Measurements from ENCODE around the gene CYTH1. TPM values are rescaled to one million over a fixed set of nuclear protein-coding genes. Genes with fewer than 3 reads are reported as not detected.
"Not testable (repeated sequence)": the region's sequence is repeated elsewhere in the genome, so short reads cannot be mapped to it uniquely, and the experiment has no call there.

The CYTH1 gene
- total and polyA plus RNA-seq, 4 donors: 15.4 to 32.1 (median 20.6) TPM

DNA sequence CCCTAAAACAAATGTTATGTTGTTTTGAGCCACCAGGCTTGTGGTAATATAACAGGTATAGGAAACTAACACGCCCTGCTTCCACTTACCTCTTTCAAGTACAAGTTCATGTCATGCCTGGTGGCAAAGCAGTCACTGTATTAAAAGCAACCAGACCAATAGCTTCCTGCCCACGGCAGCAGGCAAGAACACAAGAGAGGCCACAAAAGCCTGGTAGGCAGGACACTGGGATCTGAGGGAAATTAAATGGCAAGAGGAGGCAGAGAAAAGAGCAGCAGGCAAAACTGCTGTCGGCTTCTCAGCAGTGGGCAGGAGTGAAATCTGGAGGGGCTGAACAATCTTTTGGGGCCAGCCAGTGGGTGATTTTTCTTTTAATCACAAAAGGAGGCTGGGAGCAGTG lies 2.2 kb downstream of the CYTH1 start:
- DNase-seq (ENCODE audit: low spot score): no peak
- 55% methylated on average over 3 of the region's 3 CpGs for WGBS
- TF ChIP-seq FOXA1 (IDR thresholded peaks at IDR 0.05) (no peak), JUND (IDR thresholded peaks at IDR 0.05) (no peak), TAF1 (conservative IDR thresholded peaks at IDR 0.05) (no peak), NR2F2 (IDR thresholded peaks at IDR 0.05) (no peak), GABPA (IDR thresholded peaks at IDR 0.05 in 1 of 2, conservative IDR thresholded peaks at IDR 0.05 in 1 of 2) (no peak), RXRA (IDR thresholded peaks at IDR 0.05) (no peak), HNF4G (IDR thresholded peaks at IDR 0.05) (no peak), RAD21 (IDR thresholded peaks at IDR 0.05) (no peak), FOXA2 (IDR thresholded peaks at IDR 0.05) (no peak), SP1 (IDR thresholded peaks at IDR 0.05) (no peak), HNF4A (conservative IDR thresholded peaks at IDR 0.05) (no peak), YY1 (IDR thresholded peaks at IDR 0.05) (no peak)
- TF ChIP-seq, protein P1, sequence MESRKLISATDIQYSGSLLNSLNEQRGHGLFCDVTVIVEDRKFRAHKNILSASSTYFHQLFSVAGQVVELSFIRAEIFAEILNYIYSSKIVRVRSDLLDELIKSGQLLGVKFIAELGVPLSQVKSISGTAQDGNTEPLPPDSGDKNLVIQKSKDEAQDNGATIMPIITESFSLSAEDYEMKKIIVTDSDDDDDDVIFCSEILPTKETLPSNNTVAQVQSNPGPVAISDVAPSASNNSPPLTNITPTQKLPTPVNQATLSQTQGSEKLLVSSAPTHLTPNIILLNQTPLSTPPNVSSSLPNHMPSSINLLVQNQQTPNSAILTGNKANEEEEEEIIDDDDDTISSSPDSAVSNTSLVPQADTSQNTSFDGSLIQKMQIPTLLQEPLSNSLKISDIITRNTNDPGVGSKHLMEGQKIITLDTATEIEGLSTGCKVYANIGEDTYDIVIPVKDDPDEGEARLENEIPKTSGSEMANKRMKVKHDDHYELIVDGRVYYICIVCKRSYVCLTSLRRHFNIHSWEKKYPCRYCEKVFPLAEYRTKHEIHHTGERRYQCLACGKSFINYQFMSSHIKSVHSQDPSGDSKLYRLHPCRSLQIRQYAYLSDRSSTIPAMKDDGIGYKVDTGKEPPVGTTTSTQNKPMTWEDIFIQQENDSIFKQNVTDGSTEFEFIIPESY (IDR thresholded peaks at IDR 0.05): no peak
- TF ChIP-seq, protein P2, sequence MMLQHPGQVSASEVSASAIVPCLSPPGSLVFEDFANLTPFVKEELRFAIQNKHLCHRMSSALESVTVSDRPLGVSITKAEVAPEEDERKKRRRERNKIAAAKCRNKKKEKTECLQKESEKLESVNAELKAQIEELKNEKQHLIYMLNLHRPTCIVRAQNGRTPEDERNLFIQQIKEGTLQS (IDR thresholded peaks at IDR 0.05): no peak
- TF ChIP-seq, protein P3, sequence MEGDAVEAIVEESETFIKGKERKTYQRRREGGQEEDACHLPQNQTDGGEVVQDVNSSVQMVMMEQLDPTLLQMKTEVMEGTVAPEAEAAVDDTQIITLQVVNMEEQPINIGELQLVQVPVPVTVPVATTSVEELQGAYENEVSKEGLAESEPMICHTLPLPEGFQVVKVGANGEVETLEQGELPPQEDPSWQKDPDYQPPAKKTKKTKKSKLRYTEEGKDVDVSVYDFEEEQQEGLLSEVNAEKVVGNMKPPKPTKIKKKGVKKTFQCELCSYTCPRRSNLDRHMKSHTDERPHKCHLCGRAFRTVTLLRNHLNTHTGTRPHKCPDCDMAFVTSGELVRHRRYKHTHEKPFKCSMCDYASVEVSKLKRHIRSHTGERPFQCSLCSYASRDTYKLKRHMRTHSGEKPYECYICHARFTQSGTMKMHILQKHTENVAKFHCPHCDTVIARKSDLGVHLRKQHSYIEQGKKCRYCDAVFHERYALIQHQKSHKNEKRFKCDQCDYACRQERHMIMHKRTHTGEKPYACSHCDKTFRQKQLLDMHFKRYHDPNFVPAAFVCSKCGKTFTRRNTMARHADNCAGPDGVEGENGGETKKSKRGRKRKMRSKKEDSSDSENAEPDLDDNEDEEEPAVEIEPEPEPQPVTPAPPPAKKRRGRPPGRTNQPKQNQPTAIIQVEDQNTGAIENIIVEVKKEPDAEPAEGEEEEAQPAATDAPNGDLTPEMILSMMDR (IDR thresholded peaks at IDR 0.05; ENCODE audit: low read depth, low read length, missing input control): no peak
- H3K27me3 ChIP-seq (ENCODE audit: control insufficient read depth in 4 of 4, insufficient read depth in 4 of 4, low read length in 3 of 4): no peaks in the 10 kb centered on the region
- H3K4me1 ChIP-seq (ENCODE audit: control insufficient read depth in 4 of 4, insufficient read depth in 4 of 4, low read length in 3 of 4): peaks cover 0 to 27% (median 18%) of the 10 kb centered on the region in 4 donors
- H3K4me3 ChIP-seq (ENCODE audit: low read depth in 1 of 3, low read length in 3 of 3): no peak overlapping the region
- H3K9me3 ChIP-seq (ENCODE audit: control insufficient read depth in 4 of 4, low read length in 3 of 4): no peaks in the 10 kb centered on the region
- peak overlapping the region in 1 of 2 donors; percentile 66 for H3K9ac ChIP-seq (ENCODE audit: low read depth in 1 of 2, low read length in 2 of 2)
- H3K36me3 ChIP-seq (ENCODE audit: control insufficient read depth in 4 of 4, insufficient read depth in 3 of 4, low read depth in 1 of 4, low read length in 3 of 4): no peaks in the 10 kb centered on the region
- peak overlapping the region; percentile 59 to 93 for H3K27ac ChIP-seq (ENCODE audit: low read depth in 1 of 2, low read length in 2 of 2)

DNA sequence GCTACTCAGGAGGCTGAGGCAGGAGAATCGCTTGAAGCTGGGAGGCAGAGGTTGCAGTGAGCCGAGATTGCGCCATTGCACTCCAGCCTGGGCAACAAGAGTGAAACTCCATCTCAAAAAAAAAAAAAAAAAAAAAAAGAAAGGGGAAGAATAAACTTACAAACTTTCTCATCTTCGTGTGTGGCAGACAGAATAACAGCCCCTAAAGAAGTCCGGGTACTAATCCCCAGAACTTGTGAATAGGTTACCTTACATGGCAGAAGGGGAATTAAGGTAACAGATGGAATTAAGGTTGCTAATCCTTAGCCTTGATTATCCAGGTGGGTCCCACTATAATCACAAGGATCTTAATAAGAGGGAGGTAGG lies 2.8 kb downstream of the CYTH1 start:
- H3K4me1 ChIP-seq (ENCODE audit: control insufficient read depth in 4 of 4, insufficient read depth in 4 of 4, low read length in 3 of 4): peaks cover 0 to 30% (median 18%) of the 10 kb centered on the region in 4 donors
- peak overlapping the region in 1 of 2 donors; percentile 66 for H3K9ac ChIP-seq (ENCODE audit: low read depth in 1 of 2, low read length in 2 of 2)
- H3K27me3 ChIP-seq (ENCODE audit: control insufficient read depth in 4 of 4, insufficient read depth in 4 of 4, low read length in 3 of 4); H3K36me3 ChIP-seq (ENCODE audit: control insufficient read depth in 4 of 4, insufficient read depth in 3 of 4, low read depth in 1 of 4, low read length in 3 of 4); H3K4me3 ChIP-seq (ENCODE audit: low read depth in 1 of 3, low read length in 3 of 3); DNase-seq (ENCODE audit: low spot score); H3K9me3 ChIP-seq (ENCODE audit: control insufficient read depth in 4 of 4, low read length in 3 of 4): not testable (repeated sequence)
- WGBS: 77% methylated on average over 5 of the region's 5 CpGs
- H3K27ac ChIP-seq (ENCODE audit: low read depth in 1 of 2, low read length in 2 of 2): peak overlapping the region; percentile 59 to 93

DNA sequence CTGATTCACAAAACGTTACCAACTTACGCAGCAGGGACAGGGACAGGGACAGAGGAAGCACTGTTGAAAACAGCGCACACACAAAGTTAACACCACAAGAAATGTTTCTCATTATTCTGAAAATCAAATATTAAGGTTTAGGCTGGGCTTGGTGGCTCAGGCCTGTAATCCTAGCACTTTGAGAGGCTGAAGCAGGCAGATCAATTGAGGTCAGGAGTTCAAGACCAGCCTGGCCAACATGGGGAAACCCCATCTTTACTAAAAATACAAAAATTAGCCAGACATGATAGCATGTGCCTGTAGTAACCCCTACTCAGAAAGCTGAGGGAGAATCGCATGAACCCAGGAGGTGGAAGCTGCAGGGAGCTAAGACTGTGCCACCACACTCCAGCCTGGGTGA lies 4.2 kb downstream of the CYTH1 start:
- Histone ChIP-seq H3K9ac (ENCODE audit: low read depth in 1 of 2, low read length in 2 of 2) (no peak overlapping the region), H3K27me3 (ENCODE audit: control insufficient read depth in 4 of 4, insufficient read depth in 4 of 4, low read length in 3 of 4) (no peaks in the 10 kb centered on the region), H3K36me3 (ENCODE audit: control insufficient read depth in 4 of 4, insufficient read depth in 3 of 4, low read depth in 1 of 4, low read length in 3 of 4) (no peaks in the 10 kb centered on the region), H3K9me3 (ENCODE audit: control insufficient read depth in 4 of 4, low read length in 3 of 4) (no peaks in the 10 kb centered on the region), H3K4me1 (ENCODE audit: control insufficient read depth in 4 of 4, insufficient read depth in 4 of 4, low read length in 3 of 4) (peaks cover 0 to 19% (median 16%) of the 10 kb centered on the region in 4 donors), H3K27ac (ENCODE audit: low read depth in 1 of 2, low read length in 2 of 2) (no peak overlapping the region), H3K4me3 (ENCODE audit: low read depth in 1 of 3, low read length in 3 of 3) (no peak overlapping the region)
- TF ChIP-seq FOXA1 (IDR thresholded peaks at IDR 0.05) (no peak), RAD21 (IDR thresholded peaks at IDR 0.05) (no peak), YY1 (IDR thresholded peaks at IDR 0.05) (no peak), RXRA (IDR thresholded peaks at IDR 0.05) (no peak), SP1 (IDR thresholded peaks at IDR 0.05) (no peak), FOXA2 (IDR thresholded peaks at IDR 0.05) (no peak), JUND (IDR thresholded peaks at IDR 0.05) (no peak), NR2F2 (IDR thresholded peaks at IDR 0.05) (no peak), EGR1 (IDR thresholded peaks at IDR 0.05; ENCODE audit: low read depth in 2 of 2) (no peak), TAF1 (conservative IDR thresholded peaks at IDR 0.05) (no peak), HNF4A (conservative IDR thresholded peaks at IDR 0.05) (no peak), GABPA (IDR thresholded peaks at IDR 0.05 in 1 of 2, conservative IDR thresholded peaks at IDR 0.05 in 1 of 2) (no peak), HNF4G (IDR thresholded peaks at IDR 0.05) (no peak)
- TF ChIP-seq, protein P4, sequence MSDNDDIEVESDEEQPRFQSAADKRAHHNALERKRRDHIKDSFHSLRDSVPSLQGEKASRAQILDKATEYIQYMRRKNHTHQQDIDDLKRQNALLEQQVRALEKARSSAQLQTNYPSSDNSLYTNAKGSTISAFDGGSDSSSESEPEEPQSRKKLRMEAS (IDR thresholded peaks at IDR 0.05): no peak
- TF ChIP-seq, protein P1 (IDR thresholded peaks at IDR 0.05): no peak
- TF ChIP-seq, protein P3 (IDR thresholded peaks at IDR 0.05; ENCODE audit: low read depth, low read length, missing input control): no peak
- TF ChIP-seq, protein P2 (IDR thresholded peaks at IDR 0.05): no peak
- DNase-seq (ENCODE audit: low spot score): no peak
- WGBS: 55% methylated on average over 4 of the region's 4 CpGs
